ENCODE results near the gene SOX5. TPM values are rescaled to one million over a fixed set of nuclear protein-coding genes. Genes with fewer than 3 reads are reported as not detected.

The SOX5 gene
- total and polyA plus RNA-seq, 3 donors from 2014 or later: 26.0 to 93.3 (median 29.2) TPM

GRCh38 chr12:23816394-23816851 lies 133.0 kb downstream of the SOX5 start:
- no peaks in the 10 kb centered on the region for H3K9me3 ChIP-seq
- H3K4me1 ChIP-seq: no peaks in the 10 kb centered on the region
- H3K36me3 ChIP-seq (ENCODE audit: low read depth, missing control alignments): no peaks in the 10 kb centered on the region
- 86 to 88% methylated on average over 4 of the region's 4 CpGs for WGBS, 2 donors
- H3K4me3 ChIP-seq: no peak overlapping the region
- H3K27me3 ChIP-seq: no peaks in the 10 kb centered on the region
- TF ChIP-seq POLR2A (IDR thresholded peaks at IDR 0.05): no peak
- TF ChIP-seq, protein P1, sequence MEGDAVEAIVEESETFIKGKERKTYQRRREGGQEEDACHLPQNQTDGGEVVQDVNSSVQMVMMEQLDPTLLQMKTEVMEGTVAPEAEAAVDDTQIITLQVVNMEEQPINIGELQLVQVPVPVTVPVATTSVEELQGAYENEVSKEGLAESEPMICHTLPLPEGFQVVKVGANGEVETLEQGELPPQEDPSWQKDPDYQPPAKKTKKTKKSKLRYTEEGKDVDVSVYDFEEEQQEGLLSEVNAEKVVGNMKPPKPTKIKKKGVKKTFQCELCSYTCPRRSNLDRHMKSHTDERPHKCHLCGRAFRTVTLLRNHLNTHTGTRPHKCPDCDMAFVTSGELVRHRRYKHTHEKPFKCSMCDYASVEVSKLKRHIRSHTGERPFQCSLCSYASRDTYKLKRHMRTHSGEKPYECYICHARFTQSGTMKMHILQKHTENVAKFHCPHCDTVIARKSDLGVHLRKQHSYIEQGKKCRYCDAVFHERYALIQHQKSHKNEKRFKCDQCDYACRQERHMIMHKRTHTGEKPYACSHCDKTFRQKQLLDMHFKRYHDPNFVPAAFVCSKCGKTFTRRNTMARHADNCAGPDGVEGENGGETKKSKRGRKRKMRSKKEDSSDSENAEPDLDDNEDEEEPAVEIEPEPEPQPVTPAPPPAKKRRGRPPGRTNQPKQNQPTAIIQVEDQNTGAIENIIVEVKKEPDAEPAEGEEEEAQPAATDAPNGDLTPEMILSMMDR (IDR thresholded peaks at IDR 0.05): no peak
- intact Hi-C loops (cut with DNase I; ENCODE audit: low total_unique reads): no loop called here
- no peak for DNase-seq
- H3K27ac ChIP-seq: no peak overlapping the region

GRCh38 chr12:23815810-23816209 lies 133.7 kb downstream of the SOX5 start:
- Histone ChIP-seq H3K36me3 (ENCODE audit: low read depth, missing control alignments) (no peaks in the 10 kb centered on the region), H3K27ac (no peak overlapping the region), H3K27me3 (no peaks in the 10 kb centered on the region), H3K9me3 (no peaks in the 10 kb centered on the region), H3K4me1 (no peaks in the 10 kb centered on the region), H3K4me3 (no peak overlapping the region)
- intact Hi-C loops (cut with DNase I; ENCODE audit: low total_unique reads): no loop called here
- DNase-seq: no peak
- TF ChIP-seq POLR2A (IDR thresholded peaks at IDR 0.05): no peak
- TF ChIP-seq, protein P1 (IDR thresholded peaks at IDR 0.05): no peak
- WGBS, 2 donors: 91 to 92% methylated on average over 3 of the region's 3 CpGs

- DNase-seq: no peak
- Histone ChIP-seq H3K9me3 (no peaks in the 10 kb centered on the region), H3K36me3 (ENCODE audit: low read depth, missing control alignments) (no peaks in the 10 kb centered on the region), H3K27ac (no peak overlapping the region), H3K4me1 (no peaks in the 10 kb centered on the region), H3K4me3 (no peak overlapping the region), H3K27me3 (no peaks in the 10 kb centered on the region)
- intact Hi-C loops (cut with DNase I; ENCODE audit: low total_unique reads): no loop called here
- TF ChIP-seq, protein P1 (IDR thresholded peaks at IDR 0.05): no peak
- TF ChIP-seq POLR2A (IDR thresholded peaks at IDR 0.05): no peak
- WGBS, 2 donors: 52 to 53% methylated on average over 3 of the region's 3 CpGs
These were observed 136.3 kb downstream of the SOX5 start for GRCh38 chr12:23813206-23813605.

DNA sequence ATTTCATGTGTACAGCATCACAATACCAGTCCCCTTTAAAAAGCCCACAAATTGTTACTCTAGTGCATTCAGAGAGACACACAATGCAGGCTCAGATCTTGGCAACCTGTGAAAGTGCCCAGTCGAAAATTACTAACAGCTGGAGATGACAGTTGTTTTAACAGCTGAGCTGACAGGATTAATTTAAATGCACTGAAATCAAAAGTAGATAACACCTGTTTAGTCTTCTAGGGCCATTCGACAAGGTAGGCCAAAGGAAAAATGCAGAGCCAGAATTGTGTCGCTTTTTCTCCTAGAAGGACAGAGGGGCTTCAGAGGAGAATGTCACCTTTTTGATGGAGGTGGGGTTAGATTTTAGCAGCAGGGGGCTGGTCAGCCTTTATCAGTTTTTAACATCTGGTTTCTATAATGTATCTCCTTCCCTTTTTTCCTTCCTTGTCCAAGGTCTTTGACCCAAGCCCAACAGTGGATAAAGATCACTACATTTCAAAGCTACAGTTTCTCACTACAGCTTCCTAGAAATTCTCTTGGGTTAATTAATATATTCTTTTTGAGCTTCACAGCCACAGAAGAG lies 139.1 kb downstream of the SOX5 start:
- TF ChIP-seq POLR2A (IDR thresholded peaks at IDR 0.05): no peak
- TF ChIP-seq, protein P1 (IDR thresholded peaks at IDR 0.05): no peak
- H3K36me3 ChIP-seq (ENCODE audit: low read depth, missing control alignments): no peaks in the 10 kb centered on the region
- WGBS, 2 donors: 69 to 79% methylated on average over 3 of the region's 3 CpGs

GRCh38 chr12:23803540-23803939 lies 145.9 kb downstream of the SOX5 start:
- whole genome bisulfite sequencing, 2 donors: 81% methylated on average over 2 of the region's 2 CpGs
- Histone ChIP-seq H3K9me3 (no peaks in the 10 kb centered on the region), H3K36me3 (ENCODE audit: low read depth, missing control alignments) (no peaks in the 10 kb centered on the region), H3K27ac (no peak overlapping the region), H3K4me3 (no peak overlapping the region), H3K4me1 (no peaks in the 10 kb centered on the region), H3K27me3 (no peaks in the 10 kb centered on the region)
- TF ChIP-seq, protein P1 (IDR thresholded peaks at IDR 0.05): no peak
- no peak for TF ChIP-seq POLR2A (IDR thresholded peaks at IDR 0.05)
- intact Hi-C loops (cut with DNase I; ENCODE audit: low total_unique reads): no loop called here
- no peak for DNase-seq

More for the DNA sequence above, 139.1 kb downstream of the SOX5 start:
- no peaks in the 10 kb centered on the region for H3K9me3 ChIP-seq
- H3K4me1 ChIP-seq: no peaks in the 10 kb centered on the region
- no peak for DNase-seq
- H3K27ac ChIP-seq: no peak overlapping the region
- no peaks in the 10 kb centered on the region for H3K27me3 ChIP-seq
- intact Hi-C loops (cut with DNase I; ENCODE audit: low total_unique reads): no loop called here
- H3K4me3 ChIP-seq: no peak overlapping the region
